ENCODE measurements around the gene ACTRT3.
"Not testable (repeated sequence)": the region's sequence is repeated elsewhere in the genome, so short reads cannot be mapped to it uniquely, and the experiment has no call there.

Gene ACTRT3

GRCh38 chr3:169772305-169772896 is 3.0 kb upstream of the ACTRT3 start:
- peak; percentile 68 to 80 for DNase-seq

GRCh38 chr3:169771497-169772304 is 2.3 kb upstream of the ACTRT3 start:
- peak; percentile 84 to 92 for DNase-seq

- DNase-seq, result peak; percentile 26 to 36
These were observed 4.3 kb downstream of the ACTRT3 start, which contains the start of gene TERC for GRCh38 chr3:169764882-169765612. TSS of gene TERC (minus strand) at chr3:169765060.

- DNase-seq, result peak; percentile 45 to 61
These were observed 5.0 kb downstream of the ACTRT3 start for GRCh38 chr3:169764312-169764881.

GRCh38 chr3:169760479-169760878 is 8.9 kb downstream of the ACTRT3 start:
- DNase-seq, result no peak

GRCh38 chr3:169759256-169759655 is 10.1 kb downstream of the ACTRT3 start:
- DNase-seq, result peak; percentile 85 to 87

GRCh38 chr3:169758359-169758994 is 10.9 kb downstream of the ACTRT3 start:
- DNase-seq, result no peak

- no peak for DNase-seq
These were observed 13.9 kb downstream of the ACTRT3 start for GRCh38 chr3:169755488-169755887.

- DNase-seq, result no peak
These were observed 14.7 kb downstream of the ACTRT3 start for GRCh38 chr3:169754711-169755110.

GRCh38 chr3:169751875-169752274 is 17.5 kb downstream of the ACTRT3 start:
- no peak for DNase-seq

- DNase-seq, result no peak
These were observed 18.7 kb downstream of the ACTRT3 start for GRCh38 chr3:169750665-169751064.

GRCh38 chr3:169748670-169749069 is 20.7 kb downstream of the ACTRT3 start:
- no peak for DNase-seq

GRCh38 chr3:169746924-169747323 is 22.4 kb downstream of the ACTRT3 start:
- DNase-seq, result peak; percentile 30 to 36

GRCh38 chr3:169744366-169745054 is 24.9 kb downstream of the ACTRT3 start:
- DNase-seq, result peak; percentile 7 to 32

GRCh38 chr3:169739067-169739466 is 30.3 kb downstream of the ACTRT3 start:
- DNase-seq, result no peak

GRCh38 chr3:169731857-169732256 is 37.5 kb downstream of the ACTRT3 start:
- not testable (repeated sequence) for DNase-seq

- DNase-seq, result no peak
These were observed 46.6 kb downstream of the ACTRT3 start for GRCh38 chr3:169722724-169723123.

- not testable (repeated sequence) for DNase-seq
These were observed 50.9 kb downstream of the ACTRT3 start for GRCh38 chr3:169718415-169718814.

Data from Kasumi-1 (cell line).